Aortic smooth muscle cell (primary cell): Measurements from ENCODE around the gene ISLR. TPM values are rescaled to one million over a fixed set of nuclear protein-coding genes. Genes with fewer than 3 reads are reported as not detected.

Experiments used
- total RNA-seq: library from RNA; depleted of rRNA; stranded (reverse); fragments of >200 nt; gene quantifications from 2 replicates; pipeline ENCODE4 v1.2.3, GENCODE V29; 2014

Gene ISLR, protein sequence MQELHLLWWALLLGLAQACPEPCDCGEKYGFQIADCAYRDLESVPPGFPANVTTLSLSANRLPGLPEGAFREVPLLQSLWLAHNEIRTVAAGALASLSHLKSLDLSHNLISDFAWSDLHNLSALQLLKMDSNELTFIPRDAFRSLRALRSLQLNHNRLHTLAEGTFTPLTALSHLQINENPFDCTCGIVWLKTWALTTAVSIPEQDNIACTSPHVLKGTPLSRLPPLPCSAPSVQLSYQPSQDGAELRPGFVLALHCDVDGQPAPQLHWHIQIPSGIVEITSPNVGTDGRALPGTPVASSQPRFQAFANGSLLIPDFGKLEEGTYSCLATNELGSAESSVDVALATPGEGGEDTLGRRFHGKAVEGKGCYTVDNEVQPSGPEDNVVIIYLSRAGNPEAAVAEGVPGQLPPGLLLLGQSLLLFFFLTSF
- total RNA-seq: 69.2 and 95.8 TPM in 2 replicates

DNA sequence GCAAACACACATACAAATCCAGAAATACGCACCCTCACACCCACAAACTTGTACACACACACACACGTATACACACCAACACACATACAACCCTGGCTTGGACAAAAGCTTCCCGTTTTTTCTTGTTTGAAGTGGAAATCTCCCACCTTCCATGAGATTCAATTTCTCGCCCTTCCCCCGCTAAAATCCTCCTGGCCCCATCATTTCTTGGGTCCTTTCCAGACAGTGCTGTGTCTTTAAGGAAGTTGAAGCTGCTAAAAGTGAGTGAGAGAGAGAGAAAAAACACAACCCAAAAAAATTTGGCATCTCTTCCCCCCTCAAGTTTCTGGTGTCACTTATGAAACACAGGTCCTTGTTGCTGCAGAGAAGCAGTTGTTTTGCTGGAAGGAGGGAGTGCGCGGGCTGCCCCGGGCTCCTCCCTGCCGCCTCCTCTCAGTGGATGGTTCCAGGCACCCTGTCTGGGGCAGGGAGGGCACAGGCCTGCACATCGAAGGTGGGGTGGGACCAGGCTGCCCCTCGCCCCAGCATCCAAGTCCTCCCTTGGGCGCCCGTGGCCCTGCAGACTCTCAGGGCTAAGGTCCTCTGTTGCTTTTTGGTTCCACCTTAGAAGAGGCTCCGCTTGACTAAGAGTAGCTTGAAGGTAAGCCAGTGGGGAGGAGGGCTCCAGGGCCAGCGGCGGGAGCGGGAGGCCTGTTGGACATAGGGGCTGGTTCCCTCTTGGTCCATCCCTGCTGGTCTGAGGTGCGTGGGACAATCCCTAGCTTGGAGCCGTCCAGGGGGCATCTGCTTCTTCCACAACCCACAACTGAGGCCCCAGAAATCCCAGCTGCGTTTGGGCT, at the start of gene ISLR:
Gene ISLR (plus strand): TSS at position 331 of the 839 bp plus-strand sequence. CDS start 1,149 bp downstream, outside the sequence.

GRCh38 chr15:74130155-74130848, 43.2 kb upstream of the ISLR start, which contains the start of gene ISLR2:
TSS of gene ISLR2 (plus strand) at chr15:74130586. CDS start at chr15:74132755, 2,169 bp downstream.

GRCh38 chr15:74202452-74203401, 29.2 kb downstream of the ISLR start, which contains the start of gene STRA6:
TSS of gene STRA6 (minus strand) at chr15:74202787. CDS start at chr15:74202267, 520 bp downstream.

Other genes starting within 250 kb of the ISLR start
- gene LOXL1, start 247.2 kb upstream of the ISLR start, total RNA-seq: 186 and 204 TPM in 2 replicates
- gene STOML1, start 181.4 kb upstream of the ISLR start, total RNA-seq: 22.4 and 24.7 TPM in 2 replicates
- gene PML, start 179.0 kb upstream of the ISLR start, total RNA-seq: 21.3 and 44.0 TPM in 2 replicates
- gene GOLGA6A, start 91.2 kb upstream of the ISLR start, total RNA-seq: not detected in 2 replicates
- gene ISLR2, start 43.1 kb upstream of the ISLR start, total RNA-seq: not detected in 2 replicates
- 0.06 and 0.26 TPM in 2 replicates for gene STRA6, start 29.1 kb downstream of the ISLR start, total RNA-seq
- 0.06 TPM in 1 of 2 replicates, not detected in the other for gene CCDC33, start 62.6 kb downstream of the ISLR start, total RNA-seq
- 0.12 and 0.13 TPM in 2 replicates for gene CYP11A1, start 193.9 kb downstream of the ISLR start, total RNA-seq